Activated CD4-positive, alpha-beta T cell treated with anti-CD3 and anti-CD28 coated beads, Interleukin-2, amount 50 U/mL, for 48 hours (primary cell): ENCODE results near the gene CCDC71L.
A peak's percentile ranks its signal among the peaks of the same experiment; 100 is the strongest.
"Not testable (repeated sequence)": the region's sequence is repeated elsewhere in the genome, so short reads cannot be mapped to it uniquely, and the experiment has no call there.

Experiments used
- DNase-seq, 2 experiments: peaks; one replicate each; pipeline ENCODE4 v3.0.0-alpha.2; 2020

Gene CCDC71L

GRCh38 chr7:106660862-106661720 is at the start of gene CCDC71L:
CCDC71L (minus strand) TSS chr7:106661158; CDS start chr7:106660896, 262 bp downstream.
- peak; percentile 93 to 95 for DNase-seq

GRCh38 chr7:106709604-106710003 is 48.6 kb upstream of the CCDC71L start:
- DNase-seq, result not testable (repeated sequence)

- peak in 1 of 2 experiments; percentile 11 for DNase-seq
Measured at GRCh38 chr7:106704000-106704840, 43.3 kb upstream of the CCDC71L start.

- DNase-seq, result no peak
Measured at GRCh38 chr7:106693677-106694353, 32.9 kb upstream of the CCDC71L start.

- DNase-seq, result no peak
Measured at GRCh38 chr7:106692450-106693051, 31.6 kb upstream of the CCDC71L start.

GRCh38 chr7:106688161-106688560 is 27.2 kb upstream of the CCDC71L start:
- not testable (repeated sequence) for DNase-seq

GRCh38 chr7:106683941-106684340 is 23.0 kb upstream of the CCDC71L start:
- DNase-seq, result no peak

GRCh38 chr7:106681815-106682495 is 21.0 kb upstream of the CCDC71L start:
- no peak for DNase-seq

- DNase-seq, result peak in 1 of 2 experiments; percentile 6
Measured at GRCh38 chr7:106679153-106679931, 18.4 kb upstream of the CCDC71L start.

- DNase-seq, result no peak
Measured at GRCh38 chr7:106678795-106679152, 17.8 kb upstream of the CCDC71L start.

GRCh38 chr7:106676506-106676905 is 15.5 kb upstream of the CCDC71L start:
- not testable (repeated sequence) for DNase-seq

- DNase-seq, result not testable (repeated sequence)
Measured at GRCh38 chr7:106673688-106674087, 12.7 kb upstream of the CCDC71L start.

GRCh38 chr7:106671930-106672329 is 11.0 kb upstream of the CCDC71L start:
- not testable (repeated sequence) for DNase-seq

GRCh38 chr7:106671160-106671559 is 10.2 kb upstream of the CCDC71L start:
- DNase-seq, result no peak

GRCh38 chr7:106668861-106669524 is 8.0 kb upstream of the CCDC71L start:
- no peak for DNase-seq

- no peak for DNase-seq
Measured at GRCh38 chr7:106666353-106666752, 5.4 kb upstream of the CCDC71L start.

- DNase-seq, result no peak
Measured at GRCh38 chr7:106664343-106664742, 3.4 kb upstream of the CCDC71L start.

GRCh38 chr7:106659963-106660861 is 746 bp downstream of the CCDC71L start:
- DNase-seq, result peak; percentile 86 to 90

GRCh38 chr7:106659166-106659962 is 1.6 kb downstream of the CCDC71L start:
- no peak for DNase-seq
